ENCODE data around the gene POP4.

The POP4 gene

DNA sequence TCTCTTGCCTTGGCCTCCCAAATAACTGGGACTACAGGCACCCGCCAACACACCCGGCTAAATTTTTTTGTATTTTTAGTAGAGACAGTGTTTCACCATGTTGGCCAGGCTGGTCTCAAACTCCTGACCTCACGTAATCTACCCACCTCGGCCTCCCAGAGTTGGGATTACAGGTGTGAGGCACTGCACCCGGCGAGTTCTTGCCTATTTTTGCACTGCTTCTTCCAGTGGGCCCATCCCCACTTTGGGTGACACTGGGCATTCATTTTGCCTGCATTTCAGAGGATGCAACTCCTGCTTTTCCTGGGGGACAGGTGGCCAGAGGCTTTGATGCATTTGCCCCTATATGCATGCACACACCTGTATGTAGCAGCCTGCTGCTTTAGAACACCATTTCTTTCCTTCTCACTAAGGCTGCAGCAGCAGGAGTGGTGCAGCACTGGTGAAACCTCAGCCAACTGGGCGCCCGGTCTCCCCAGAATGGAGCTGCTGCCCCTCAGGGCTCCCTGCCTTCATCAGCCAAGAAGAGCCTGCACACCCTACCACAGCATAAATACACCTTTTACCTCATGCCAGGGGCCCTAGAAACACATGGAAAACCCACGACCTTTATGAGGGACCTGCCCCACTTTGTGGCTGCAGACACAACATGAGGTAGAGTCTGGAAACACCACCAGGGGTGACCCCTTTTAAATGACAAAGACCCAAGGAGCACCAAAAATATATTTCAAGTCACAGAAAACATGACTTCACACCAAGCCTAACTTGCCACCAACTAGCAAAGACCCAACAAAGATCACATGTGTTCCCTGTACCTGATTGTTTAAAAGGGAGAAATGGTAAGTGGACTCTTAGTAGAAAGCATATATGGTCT is 36.8 kb upstream of the POP4 start:
- DNase-seq (ENCODE audit: low read depth): no peak
- TF ChIP-seq, protein P1, sequence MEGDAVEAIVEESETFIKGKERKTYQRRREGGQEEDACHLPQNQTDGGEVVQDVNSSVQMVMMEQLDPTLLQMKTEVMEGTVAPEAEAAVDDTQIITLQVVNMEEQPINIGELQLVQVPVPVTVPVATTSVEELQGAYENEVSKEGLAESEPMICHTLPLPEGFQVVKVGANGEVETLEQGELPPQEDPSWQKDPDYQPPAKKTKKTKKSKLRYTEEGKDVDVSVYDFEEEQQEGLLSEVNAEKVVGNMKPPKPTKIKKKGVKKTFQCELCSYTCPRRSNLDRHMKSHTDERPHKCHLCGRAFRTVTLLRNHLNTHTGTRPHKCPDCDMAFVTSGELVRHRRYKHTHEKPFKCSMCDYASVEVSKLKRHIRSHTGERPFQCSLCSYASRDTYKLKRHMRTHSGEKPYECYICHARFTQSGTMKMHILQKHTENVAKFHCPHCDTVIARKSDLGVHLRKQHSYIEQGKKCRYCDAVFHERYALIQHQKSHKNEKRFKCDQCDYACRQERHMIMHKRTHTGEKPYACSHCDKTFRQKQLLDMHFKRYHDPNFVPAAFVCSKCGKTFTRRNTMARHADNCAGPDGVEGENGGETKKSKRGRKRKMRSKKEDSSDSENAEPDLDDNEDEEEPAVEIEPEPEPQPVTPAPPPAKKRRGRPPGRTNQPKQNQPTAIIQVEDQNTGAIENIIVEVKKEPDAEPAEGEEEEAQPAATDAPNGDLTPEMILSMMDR (conservative IDR thresholded peaks at IDR 0.05; ENCODE audit: low read depth, low read length): no peak
- H3K4me3 ChIP-seq (ENCODE audit: low read length): no peak overlapping the region

DNA sequence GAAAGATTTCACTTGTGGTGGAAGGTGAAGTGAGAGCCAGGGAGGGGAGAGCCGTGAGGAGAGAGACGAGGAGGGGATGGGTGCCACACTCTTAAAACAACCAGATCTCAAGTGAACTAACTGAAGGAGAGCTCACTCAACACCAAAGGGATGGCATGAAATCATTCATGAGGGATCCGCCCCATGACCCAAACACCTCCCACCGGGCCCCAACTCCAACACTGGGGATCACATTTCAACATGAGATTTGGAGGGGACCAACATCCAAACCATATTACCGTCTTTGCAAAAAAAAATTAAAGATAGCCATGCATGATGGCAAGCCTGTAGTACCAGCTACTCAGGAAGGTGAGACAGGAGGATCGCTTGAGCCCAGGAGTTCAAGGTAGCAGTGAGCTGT is 34.9 kb upstream of the POP4 start:
- DNase-seq (ENCODE audit: low read depth): no peak
- no peak overlapping the region for H3K4me3 ChIP-seq (ENCODE audit: low read length)
- TF ChIP-seq, protein P1 (conservative IDR thresholded peaks at IDR 0.05; ENCODE audit: low read depth, low read length): no peak

DNA sequence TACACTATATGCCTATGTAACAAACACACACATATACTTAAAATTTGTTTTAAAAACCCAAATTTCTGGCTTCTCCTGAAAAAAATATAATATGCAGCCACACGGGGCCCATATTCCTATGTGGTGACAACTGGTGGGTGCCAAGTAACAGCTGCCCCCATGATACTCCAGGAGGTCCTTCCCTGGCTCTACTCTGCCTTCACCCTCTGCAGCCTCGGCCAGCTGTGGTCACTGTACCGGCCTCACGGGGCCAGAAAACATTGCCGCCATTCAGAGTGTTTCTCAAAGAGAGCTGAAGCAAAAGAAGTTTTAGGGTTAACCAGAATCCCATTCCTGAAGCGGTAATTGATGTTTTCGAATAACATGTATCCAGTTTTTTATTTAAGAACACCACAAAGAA is 32.6 kb upstream of the POP4 start:
- no peak for DNase-seq (ENCODE audit: low read depth)
- H3K4me3 ChIP-seq (ENCODE audit: low read length): no peak overlapping the region
- TF ChIP-seq, protein P1 (conservative IDR thresholded peaks at IDR 0.05; ENCODE audit: low read depth, low read length): no peak

DNA sequence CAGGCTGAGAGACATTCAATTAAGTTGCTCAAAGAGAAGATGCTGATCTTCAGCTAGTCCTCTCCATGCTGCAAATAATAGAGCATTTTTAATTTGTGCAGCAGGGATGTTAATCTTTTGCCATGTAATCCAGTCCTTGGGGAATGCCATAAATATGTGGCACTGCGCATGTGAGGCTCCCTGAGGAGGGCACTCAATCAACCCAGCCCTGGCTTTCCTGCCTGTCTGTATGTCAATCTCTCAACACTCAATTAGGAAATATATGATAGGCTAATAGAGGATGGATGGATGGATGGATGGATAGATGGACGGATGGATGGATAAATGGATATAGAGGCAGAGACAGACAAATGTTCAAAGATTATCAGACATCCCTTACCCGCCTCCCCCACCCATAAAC is 31.6 kb upstream of the POP4 start:
- TF ChIP-seq, protein P1 (conservative IDR thresholded peaks at IDR 0.05; ENCODE audit: low read depth, low read length): no peak
- H3K4me3 ChIP-seq (ENCODE audit: low read length): no peak overlapping the region
- no peak for DNase-seq (ENCODE audit: low read depth)

DNA sequence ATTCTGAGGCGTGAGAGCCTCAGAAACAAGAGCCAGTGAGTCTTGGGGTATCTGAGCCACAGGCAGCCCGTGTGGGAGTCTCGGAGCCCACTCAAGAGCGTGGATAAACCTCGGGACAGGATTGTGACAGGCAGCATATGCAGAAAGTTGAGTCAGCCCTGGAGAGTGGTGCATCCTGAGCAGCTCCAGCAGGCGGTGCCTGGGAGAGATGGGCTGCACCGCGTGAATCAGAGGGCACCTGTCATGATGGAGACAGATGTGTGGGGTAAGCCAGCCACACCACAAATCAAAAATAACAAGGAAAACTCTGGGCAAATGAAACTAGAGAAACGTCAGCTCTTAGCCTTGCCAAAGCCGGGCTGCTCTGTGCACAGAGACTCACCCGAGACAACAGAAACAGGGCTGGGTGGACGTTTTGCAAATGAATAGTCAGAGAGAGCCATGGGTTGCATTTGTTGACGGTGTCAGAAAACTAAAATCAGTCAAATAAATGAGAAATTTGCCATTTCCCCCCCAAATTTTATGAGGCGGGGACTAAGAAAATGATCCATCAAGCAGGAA is 30.0 kb upstream of the POP4 start:
- H3K4me3 ChIP-seq (ENCODE audit: low read length): no peak overlapping the region
- no peak for DNase-seq (ENCODE audit: low read depth)
- TF ChIP-seq, protein P1 (conservative IDR thresholded peaks at IDR 0.05; ENCODE audit: low read depth, low read length): no peak

DNA sequence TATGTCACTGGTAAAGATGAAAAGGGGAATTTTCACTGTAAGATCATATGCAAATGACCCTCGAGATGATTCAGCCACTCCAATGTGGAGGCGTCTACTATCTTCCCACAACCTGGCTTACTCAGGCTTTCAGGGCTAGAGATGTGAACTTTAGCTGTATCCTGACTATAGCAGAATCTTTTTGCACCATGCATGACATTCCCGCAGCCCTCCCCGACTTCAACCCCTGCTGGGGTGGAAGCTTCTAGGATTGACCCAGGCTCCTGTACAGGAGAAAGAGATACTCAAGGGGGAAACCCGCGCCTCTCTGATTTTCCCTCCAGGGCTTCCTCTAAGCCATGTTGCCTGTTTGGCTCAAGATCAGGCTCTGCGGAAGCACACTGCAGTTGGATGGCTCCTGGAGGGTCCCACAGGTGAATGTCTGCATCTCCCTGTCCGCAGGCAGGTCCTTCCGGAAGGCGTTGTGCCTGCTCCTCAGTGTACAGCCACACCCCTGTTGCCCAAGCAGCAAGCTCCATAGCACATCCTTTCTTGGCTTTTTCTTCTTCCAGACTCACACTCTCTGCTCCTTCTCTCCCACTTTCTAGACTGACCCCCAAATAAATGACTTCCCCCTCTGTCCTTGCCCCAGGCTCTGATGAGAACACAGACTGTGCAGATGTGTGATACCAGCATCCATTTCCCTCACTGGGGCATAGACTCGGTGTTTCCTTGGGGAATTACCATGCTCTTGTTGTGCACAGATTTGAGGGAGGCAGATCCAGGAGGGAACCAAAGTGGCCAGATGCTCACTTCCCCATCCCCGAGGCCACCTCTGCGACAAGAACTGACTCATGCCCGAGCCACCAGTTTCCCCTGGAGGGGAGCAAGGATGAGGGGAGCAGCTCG is 29.1 kb upstream of the POP4 start:
- no peak for DNase-seq (ENCODE audit: low read depth)
- TF ChIP-seq, protein P1 (conservative IDR thresholded peaks at IDR 0.05; ENCODE audit: low read depth, low read length): no peak
- H3K4me3 ChIP-seq (ENCODE audit: low read length): no peak overlapping the region
